OCI-LY1 (cell line): ENCODE results near the gene DYNC1H1.

Experiments
- H2AFZ ChIP-seq: fragments of 200-600 bp; sonication (generic), shearing (Covaris generic); 2 replicates; pipeline ENCODE4 v1.6.0; 2014; ENCODE audit warnings: antibody characterized with exemption, mild to moderate bottlenecking, low read length
- H3F3A ChIP-seq: fragments of 200-600 bp; sonication (generic), shearing (Covaris generic); 2 replicates; pipeline ENCODE4 v1.6.0; 2014; ENCODE audit warnings: mild to moderate bottlenecking, antibody characterized with exemption, low read length, moderate library complexity; ENCODE audit not compliant: insufficient read depth
- H3K27ac ChIP-seq: fragments of 200-600 bp; sonication (generic); 2 replicates; pipeline ENCODE4 v1.5.1; 2014; ENCODE audit warnings: low read length, mixed run types, mild to moderate bottlenecking, low read depth; ENCODE audit not compliant: poor library complexity, severe bottlenecking
- H3K27me3 ChIP-seq: fragments of 200-600 bp; sonication (generic); 2 replicates; pipeline ENCODE4 v1.6.0; 2014; ENCODE audit warnings: antibody characterized with exemption, mild to moderate bottlenecking, low read length, moderate library complexity; ENCODE audit not compliant: insufficient read depth
- H3K36me3 ChIP-seq: fragments of 200-600 bp; sonication (generic); 2 replicates; pipeline ENCODE4 v1.6.1; 2014; ENCODE audit warnings: mild to moderate bottlenecking, antibody characterized with exemption, low read length, moderate library complexity, mixed read lengths; ENCODE audit not compliant: insufficient read depth
- H3K4me1 ChIP-seq: fragments of 200-600 bp; sonication (generic); 2 replicates; pipeline ENCODE4 v1.5.1; 2014; ENCODE audit warnings: mild to moderate bottlenecking, low read length, moderate library complexity; ENCODE audit not compliant: insufficient read depth, severe bottlenecking
- H3K4me2 ChIP-seq: fragments of 200-600 bp; sonication (generic), shearing (Covaris generic); 2 replicates; pipeline ENCODE4 v1.6.1; 2014; ENCODE audit warnings: low read length
- H3K4me3 ChIP-seq: fragments of 200-600 bp; sonication (generic); 2 replicates; pipeline ENCODE4 v1.5.1; 2014; ENCODE audit warnings: low read length, low read depth, mild to moderate bottlenecking, mixed read lengths; ENCODE audit not compliant: poor library complexity, severe bottlenecking
- H3K79me2 ChIP-seq: fragments of 200-600 bp; shearing (Covaris generic); 2 replicates; pipeline ENCODE4 v1.6.1; 2016; ENCODE audit warnings: mixed run types, low read length, mixed read lengths; ENCODE audit not compliant: insufficient read depth
- H3K9ac ChIP-seq: fragments of 200-600 bp; sonication (generic), shearing (Covaris generic); 2 replicates; pipeline ENCODE4 v1.6.1; 2014; ENCODE audit warnings: mild to moderate bottlenecking, low read length, mixed read lengths
- H3K9me2 ChIP-seq: fragments of 200-600 bp; sonication (generic), shearing (Covaris generic); 2 replicates; pipeline ENCODE4 v1.6.1; 2014; ENCODE audit warnings: low read depth, mild to moderate bottlenecking, low read length, mixed read lengths
- H3K9me3 ChIP-seq: fragments of 200-600 bp; shearing (Covaris generic); 2 replicates; pipeline ENCODE4 v1.6.1; 2014; ENCODE audit warnings: low read length, mixed read lengths
- H4K20me1 ChIP-seq: fragments of 200-600 bp; sonication (generic), shearing (Covaris generic); 2 replicates; pipeline ENCODE4 v1.6.0; 2016; ENCODE audit warnings: mild to moderate bottlenecking, low read length; ENCODE audit not compliant: insufficient read depth
- CTCF ChIP-seq: fragments of 200-600 bp; sonication (generic), shearing (Covaris generic); IDR thresholded peaks from 2 replicates; pipeline ENCODE4 v1.5.1; 2017; ENCODE audit warnings: mild to moderate bottlenecking, antibody characterized with exemption, low read length, moderate library complexity, mixed read lengths
- EZH2 ChIP-seq: fragments of 200-600 bp; sonication (generic), shearing (Covaris generic); IDR thresholded peaks from 2 replicates; pipeline ENCODE4 v1.8.0; 2017; ENCODE audit warnings: borderline replicate concordance, mixed run types, mild to moderate bottlenecking, antibody characterized with exemption, low read length, moderate library complexity, mixed read lengths

The DYNC1H1 gene

GRCh38 chr14:101917413-101918017 is 46.9 kb upstream of the DYNC1H1 start:
- Histone ChIP-seq H2AFZ (no peak overlapping the region), H3K27ac (peak overlapping the region; percentile 46), H3K27me3 (no peaks in the 10 kb centered on the region), H4K20me1 (no peaks in the 10 kb centered on the region), H3K36me3 (peaks cover 10% of the 10 kb centered on the region; the same call in 1 of the 2 replicates), H3K9me3 (no peaks in the 10 kb centered on the region), H3K4me3 (no peak overlapping the region), H3F3A (no peaks in the 10 kb centered on the region), H3K9me2 (no peaks in the 10 kb centered on the region), H3K9ac (no peak overlapping the region), H3K4me1 (peaks cover 12% of the 10 kb centered on the region), H3K79me2 (no peaks in the 10 kb centered on the region), H3K4me2 (no peak overlapping the region; the same call in 1 of the 2 replicates)
- TF ChIP-seq CTCF, result no peak
- TF ChIP-seq EZH2, result no peak

GRCh38 chr14:101918065-101918989 is 46.0 kb upstream of the DYNC1H1 start:
- TF ChIP-seq EZH2 (no peak), CTCF (no peak)
- Histone ChIP-seq H3K9me2 (no peaks in the 10 kb centered on the region), H4K20me1 (no peaks in the 10 kb centered on the region), H2AFZ (no peak overlapping the region), H3F3A (no peaks in the 10 kb centered on the region), H3K79me2 (no peaks in the 10 kb centered on the region), H3K27me3 (no peaks in the 10 kb centered on the region), H3K9me3 (no peaks in the 10 kb centered on the region), H3K27ac (peak overlapping the region; percentile 46), H3K4me1 (peaks cover 12% of the 10 kb centered on the region), H3K4me2 (no peak overlapping the region; the same call in 1 of the 2 replicates), H3K4me3 (no peak overlapping the region), H3K9ac (no peak overlapping the region), H3K36me3 (peaks cover 10% of the 10 kb centered on the region; the same call in 1 of the 2 replicates)

- no peak overlapping the region for H3K27ac ChIP-seq
- no peaks in the 10 kb centered on the region for H3K9me2 ChIP-seq
- H3K79me2 ChIP-seq, result no peaks in the 10 kb centered on the region
- no peak overlapping the region for H3K9ac ChIP-seq
- H3K4me2 ChIP-seq, result no peak overlapping the region
- H3K4me1 ChIP-seq, result peaks cover 12% of the 10 kb centered on the region
- H3K4me3 ChIP-seq, result no peak overlapping the region
- H3F3A ChIP-seq, result no peaks in the 10 kb centered on the region
- TF ChIP-seq CTCF (no peak), EZH2 (no peak)
- H4K20me1 ChIP-seq, result no peaks in the 10 kb centered on the region
- no peaks in the 10 kb centered on the region for H3K27me3 ChIP-seq
- no peaks in the 10 kb centered on the region; the same call in 1 of the 2 replicates for H3K36me3 ChIP-seq
- no peak overlapping the region for H2AFZ ChIP-seq
- no peaks in the 10 kb centered on the region for H3K9me3 ChIP-seq
Measured at GRCh38 chr14:101920271-101920670, 44.1 kb upstream of the DYNC1H1 start.
